ENCODE data around the gene SYNE1. TPM values are rescaled to one million over a fixed set of nuclear protein-coding genes. Genes with fewer than 3 reads are reported as not detected.

SYNE1 gene
- total and polyA plus RNA-seq, 10 of the 15 experiments (the other 5 are each of a cell fraction or from before 2014, with no cell fraction given) = 2.3 to 28.7 (median 14.1) TPM

DNA sequence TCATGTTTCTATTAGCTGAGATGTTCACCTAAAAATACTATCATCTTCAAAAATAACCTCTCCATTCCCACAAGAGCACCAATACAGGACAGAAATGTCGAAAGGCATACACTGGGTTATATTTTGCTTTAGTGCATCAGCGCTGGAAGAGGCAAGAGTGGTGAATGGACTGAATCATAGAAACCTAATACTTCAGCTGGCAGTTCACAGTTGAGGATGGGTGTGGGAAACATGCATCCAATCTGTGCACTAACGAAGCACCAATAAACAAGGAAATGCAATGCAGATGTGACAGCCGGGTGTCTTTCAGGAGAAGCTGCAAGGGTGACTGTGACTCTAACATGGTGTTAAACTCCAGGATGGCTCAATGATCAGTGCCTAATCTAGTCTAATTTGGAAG is 463.8 kb downstream of the SYNE1 start (continued):
- TF ChIP-seq, protein P1, sequence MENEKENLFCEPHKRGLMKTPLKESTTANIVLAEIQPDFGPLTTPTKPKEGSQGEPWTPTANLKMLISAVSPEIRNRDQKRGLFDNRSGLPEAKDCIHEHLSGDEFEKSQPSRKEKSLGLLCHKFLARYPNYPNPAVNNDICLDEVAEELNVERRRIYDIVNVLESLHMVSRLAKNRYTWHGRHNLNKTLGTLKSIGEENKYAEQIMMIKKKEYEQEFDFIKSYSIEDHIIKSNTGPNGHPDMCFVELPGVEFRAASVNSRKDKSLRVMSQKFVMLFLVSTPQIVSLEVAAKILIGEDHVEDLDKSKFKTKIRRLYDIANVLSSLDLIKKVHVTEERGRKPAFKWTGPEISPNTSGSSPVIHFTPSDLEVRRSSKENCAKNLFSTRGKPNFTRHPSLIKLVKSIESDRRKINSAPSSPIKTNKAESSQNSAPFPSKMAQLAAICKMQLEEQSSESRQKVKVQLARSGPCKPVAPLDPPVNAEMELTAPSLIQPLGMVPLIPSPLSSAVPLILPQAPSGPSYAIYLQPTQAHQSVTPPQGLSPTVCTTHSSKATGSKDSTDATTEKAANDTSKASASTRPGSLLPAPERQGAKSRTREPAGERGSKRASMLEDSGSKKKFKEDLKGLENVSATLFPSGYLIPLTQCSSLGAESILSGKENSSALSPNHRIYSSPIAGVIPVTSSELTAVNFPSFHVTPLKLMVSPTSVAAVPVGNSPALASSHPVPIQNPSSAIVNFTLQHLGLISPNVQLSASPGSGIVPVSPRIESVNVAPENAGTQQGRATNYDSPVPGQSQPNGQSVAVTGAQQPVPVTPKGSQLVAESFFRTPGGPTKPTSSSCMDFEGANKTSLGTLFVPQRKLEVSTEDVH (IDR thresholded peaks at IDR 0.05; ENCODE audit: low read depth, partially characterized antibody) = no peak
- TF ChIP-seq CBX5 (IDR thresholded peaks at IDR 0.05; ENCODE audit: low read depth) (no peak), TCF3 (IDR thresholded peaks at IDR 0.05; ENCODE audit: borderline replicate concordance, insufficient read depth, low read depth, low read length) (no peak), IKZF2 (IDR thresholded peaks at IDR 0.05) (no peak), NRF1 (conservative IDR thresholded peaks at IDR 0.05; ENCODE audit: low read depth, low read length) (no peak)
- TF ChIP-seq, protein P2, sequence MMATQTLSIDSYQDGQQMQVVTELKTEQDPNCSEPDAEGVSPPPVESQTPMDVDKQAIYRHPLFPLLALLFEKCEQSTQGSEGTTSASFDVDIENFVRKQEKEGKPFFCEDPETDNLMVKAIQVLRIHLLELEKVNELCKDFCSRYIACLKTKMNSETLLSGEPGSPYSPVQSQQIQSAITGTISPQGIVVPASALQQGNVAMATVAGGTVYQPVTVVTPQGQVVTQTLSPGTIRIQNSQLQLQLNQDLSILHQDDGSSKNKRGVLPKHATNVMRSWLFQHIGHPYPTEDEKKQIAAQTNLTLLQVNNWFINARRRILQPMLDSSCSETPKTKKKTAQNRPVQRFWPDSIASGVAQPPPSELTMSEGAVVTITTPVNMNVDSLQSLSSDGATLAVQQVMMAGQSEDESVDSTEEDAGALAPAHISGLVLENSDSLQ (IDR thresholded peaks at IDR 0.05) = no peak
